HL-60 (cell line): Measurements from ENCODE around the gene ZNRF1.

ENCODE experiments used
- GABPA ChIP-seq: IDR thresholded peaks from 2 replicates; pipeline ENCODE4 v1.6.1; 2012; ENCODE audit warnings: low read depth
- POLR2AphosphoS5 ChIP-seq: IDR thresholded peaks from 2 replicates; pipeline ENCODE4 v1.6.1; 2012; ENCODE audit warnings: low read depth
- SPI1 ChIP-seq: IDR thresholded peaks from 2 replicates; pipeline ENCODE4 v1.6.1; 2012; ENCODE audit warnings: low read depth, mild to moderate bottlenecking, borderline replicate concordance
- TF ChIP-seq, protein P1 (sequence below): IDR thresholded peaks from one replicate; pipeline ENCODE4 v1.5.1; 2011; ENCODE audit warnings: low read length, control low read depth, inconsistent platforms; ENCODE audit not compliant: insufficient read depth
- TF ChIP-seq, protein P2 (sequence below): IDR thresholded peaks from 2 replicates; pipeline ENCODE4 v1.6.1; 2012; ENCODE audit warnings: low read depth; ENCODE audit not compliant: insufficient replicate concordance

DNA sequence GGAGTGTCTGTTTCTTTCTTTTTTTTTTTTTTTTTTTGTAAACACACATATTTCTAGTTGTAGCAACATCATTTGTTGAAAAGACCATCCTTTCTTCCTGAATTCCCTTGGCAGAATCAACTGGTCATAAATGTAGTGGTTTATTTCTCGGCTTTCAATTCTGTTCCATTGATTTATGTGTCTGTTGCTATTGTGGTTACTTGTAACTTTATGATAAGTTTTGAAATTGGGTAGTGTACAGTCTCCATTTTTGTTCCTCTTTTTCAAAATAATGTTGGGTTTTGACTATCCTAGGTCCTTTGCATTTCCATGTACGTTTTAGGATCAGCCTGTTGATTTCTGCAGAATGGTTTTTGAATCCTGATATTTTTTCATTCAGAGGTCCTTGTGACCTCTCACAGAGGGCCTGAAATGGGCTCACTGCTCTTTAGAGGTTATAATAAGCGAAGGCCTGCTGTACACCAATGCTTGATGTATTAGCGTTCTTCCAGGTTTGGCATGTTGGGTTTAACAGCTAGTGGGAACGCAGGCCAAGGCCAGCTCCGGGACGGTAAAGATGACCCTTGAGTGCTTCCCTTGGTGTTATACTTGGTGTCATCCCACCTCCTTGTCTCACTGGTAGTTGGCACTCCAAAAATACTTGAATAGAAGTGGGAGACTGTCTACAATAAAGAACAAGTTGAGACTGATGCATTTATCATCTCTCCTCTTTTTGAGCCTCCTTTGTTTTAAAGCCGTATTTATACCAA is 43.8 kb downstream of the ZNRF1 start:
- TF ChIP-seq, protein P1, sequence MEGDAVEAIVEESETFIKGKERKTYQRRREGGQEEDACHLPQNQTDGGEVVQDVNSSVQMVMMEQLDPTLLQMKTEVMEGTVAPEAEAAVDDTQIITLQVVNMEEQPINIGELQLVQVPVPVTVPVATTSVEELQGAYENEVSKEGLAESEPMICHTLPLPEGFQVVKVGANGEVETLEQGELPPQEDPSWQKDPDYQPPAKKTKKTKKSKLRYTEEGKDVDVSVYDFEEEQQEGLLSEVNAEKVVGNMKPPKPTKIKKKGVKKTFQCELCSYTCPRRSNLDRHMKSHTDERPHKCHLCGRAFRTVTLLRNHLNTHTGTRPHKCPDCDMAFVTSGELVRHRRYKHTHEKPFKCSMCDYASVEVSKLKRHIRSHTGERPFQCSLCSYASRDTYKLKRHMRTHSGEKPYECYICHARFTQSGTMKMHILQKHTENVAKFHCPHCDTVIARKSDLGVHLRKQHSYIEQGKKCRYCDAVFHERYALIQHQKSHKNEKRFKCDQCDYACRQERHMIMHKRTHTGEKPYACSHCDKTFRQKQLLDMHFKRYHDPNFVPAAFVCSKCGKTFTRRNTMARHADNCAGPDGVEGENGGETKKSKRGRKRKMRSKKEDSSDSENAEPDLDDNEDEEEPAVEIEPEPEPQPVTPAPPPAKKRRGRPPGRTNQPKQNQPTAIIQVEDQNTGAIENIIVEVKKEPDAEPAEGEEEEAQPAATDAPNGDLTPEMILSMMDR: no peak
- no peak for TF ChIP-seq POLR2AphosphoS5
- TF ChIP-seq GABPA: no peak
- no peak for TF ChIP-seq SPI1
- TF ChIP-seq, protein P2, sequence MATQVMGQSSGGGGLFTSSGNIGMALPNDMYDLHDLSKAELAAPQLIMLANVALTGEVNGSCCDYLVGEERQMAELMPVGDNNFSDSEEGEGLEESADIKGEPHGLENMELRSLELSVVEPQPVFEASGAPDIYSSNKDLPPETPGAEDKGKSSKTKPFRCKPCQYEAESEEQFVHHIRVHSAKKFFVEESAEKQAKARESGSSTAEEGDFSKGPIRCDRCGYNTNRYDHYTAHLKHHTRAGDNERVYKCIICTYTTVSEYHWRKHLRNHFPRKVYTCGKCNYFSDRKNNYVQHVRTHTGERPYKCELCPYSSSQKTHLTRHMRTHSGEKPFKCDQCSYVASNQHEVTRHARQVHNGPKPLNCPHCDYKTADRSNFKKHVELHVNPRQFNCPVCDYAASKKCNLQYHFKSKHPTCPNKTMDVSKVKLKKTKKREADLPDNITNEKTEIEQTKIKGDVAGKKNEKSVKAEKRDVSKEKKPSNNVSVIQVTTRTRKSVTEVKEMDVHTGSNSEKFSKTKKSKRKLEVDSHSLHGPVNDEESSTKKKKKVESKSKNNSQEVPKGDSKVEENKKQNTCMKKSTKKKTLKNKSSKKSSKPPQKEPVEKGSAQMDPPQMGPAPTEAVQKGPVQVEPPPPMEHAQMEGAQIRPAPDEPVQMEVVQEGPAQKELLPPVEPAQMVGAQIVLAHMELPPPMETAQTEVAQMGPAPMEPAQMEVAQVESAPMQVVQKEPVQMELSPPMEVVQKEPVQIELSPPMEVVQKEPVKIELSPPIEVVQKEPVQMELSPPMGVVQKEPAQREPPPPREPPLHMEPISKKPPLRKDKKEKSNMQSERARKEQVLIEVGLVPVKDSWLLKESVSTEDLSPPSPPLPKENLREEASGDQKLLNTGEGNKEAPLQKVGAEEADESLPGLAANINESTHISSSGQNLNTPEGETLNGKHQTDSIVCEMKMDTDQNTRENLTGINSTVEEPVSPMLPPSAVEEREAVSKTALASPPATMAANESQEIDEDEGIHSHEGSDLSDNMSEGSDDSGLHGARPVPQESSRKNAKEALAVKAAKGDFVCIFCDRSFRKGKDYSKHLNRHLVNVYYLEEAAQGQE: no peak
